D341Med (cell line): Measurements from ENCODE around the gene ZBTB9.
"Not testable (repeated sequence)": the region's sequence is repeated elsewhere in the genome, so short reads cannot be mapped to it uniquely, and the experiment has no call there.

Source experiments
- DNase-seq: peaks from one replicate; pipeline ENCODE4 v3.0.0; 2012; ENCODE audit warnings: low spot score

ZBTB9 gene

DNA sequence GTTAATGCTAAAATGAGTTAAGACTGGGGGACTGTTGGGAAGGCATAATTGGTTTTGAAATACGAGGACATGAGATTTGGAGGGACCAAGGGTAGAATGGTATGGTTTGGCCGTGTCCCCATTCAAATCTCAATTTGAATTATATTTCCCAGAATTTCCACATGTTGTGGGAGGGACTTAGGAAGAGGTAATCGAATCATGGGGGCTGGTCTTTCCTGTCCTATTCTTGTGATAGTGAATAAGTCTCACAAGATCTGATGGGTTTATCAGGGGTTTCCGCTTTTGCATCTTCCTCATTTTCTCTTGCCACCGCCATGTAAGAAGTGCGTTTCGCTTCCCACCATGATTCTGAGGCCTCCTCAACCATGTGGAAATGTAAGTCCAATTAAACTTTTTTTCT is 12.7 kb downstream of the ZBTB9 start:
- no peak for DNase-seq

- no peak for DNase-seq
Measured at GRCh38 chr6:33469661-33470060, 15.3 kb downstream of the ZBTB9 start.

GRCh38 chr6:33477864-33478263 is 23.5 kb downstream of the ZBTB9 start:
- no peak for DNase-seq

DNA sequence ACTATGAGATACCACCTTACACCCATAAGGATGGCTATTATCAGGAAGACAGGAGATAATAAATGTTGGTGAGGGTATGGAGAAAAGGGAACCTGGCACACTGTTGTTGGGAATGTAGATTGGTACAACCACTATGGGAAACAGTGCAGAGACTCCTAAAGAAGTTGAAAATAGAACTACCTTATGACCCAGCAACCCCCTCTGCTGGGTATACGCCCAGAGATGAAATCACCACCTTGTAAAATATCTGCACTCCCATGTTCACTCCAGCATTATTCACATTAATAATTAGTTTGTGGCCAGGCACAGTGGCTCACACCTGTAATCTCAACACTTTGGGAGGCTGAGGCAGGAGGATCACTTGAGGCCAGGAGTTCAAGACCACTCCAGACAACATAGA is 26.8 kb downstream of the ZBTB9 start:
- DNase-seq = no peak

DNA sequence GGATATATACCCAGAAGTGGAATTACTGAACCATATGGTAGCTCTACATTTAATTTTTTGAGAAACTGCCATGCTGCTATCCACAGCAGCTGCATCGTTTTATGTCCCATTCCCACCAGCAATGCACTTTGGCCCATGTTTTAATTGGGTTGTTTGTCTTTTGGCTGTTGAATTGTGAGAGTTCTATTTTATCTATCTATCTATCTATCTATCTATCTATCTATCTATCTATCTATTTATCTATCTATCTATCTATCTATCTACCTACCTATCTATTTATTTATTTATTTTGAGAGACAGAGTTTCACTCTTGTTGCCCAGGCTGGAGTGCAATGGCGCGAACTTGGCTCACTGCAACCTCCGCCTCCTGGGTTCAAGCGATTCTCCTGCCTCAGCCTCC is 28.2 kb downstream of the ZBTB9 start:
- not testable (repeated sequence) for DNase-seq

GRCh38 chr6:33483678-33484077 is 29.3 kb downstream of the ZBTB9 start:
- DNase-seq = no peak

- not testable (repeated sequence) for DNase-seq
Measured at GRCh38 chr6:33484673-33485262, 30.4 kb downstream of the ZBTB9 start.

GRCh38 chr6:33485680-33486079 is 31.3 kb downstream of the ZBTB9 start:
- DNase-seq = not testable (repeated sequence)

- no peak for DNase-seq
Measured at GRCh38 chr6:33488339-33488738, 34.0 kb downstream of the ZBTB9 start.

- DNase-seq = no peak
Measured at GRCh38 chr6:33490198-33490597, 35.8 kb downstream of the ZBTB9 start.

- no peak for DNase-seq
Measured at GRCh38 chr6:33490621-33491020, 36.2 kb downstream of the ZBTB9 start.

DNA sequence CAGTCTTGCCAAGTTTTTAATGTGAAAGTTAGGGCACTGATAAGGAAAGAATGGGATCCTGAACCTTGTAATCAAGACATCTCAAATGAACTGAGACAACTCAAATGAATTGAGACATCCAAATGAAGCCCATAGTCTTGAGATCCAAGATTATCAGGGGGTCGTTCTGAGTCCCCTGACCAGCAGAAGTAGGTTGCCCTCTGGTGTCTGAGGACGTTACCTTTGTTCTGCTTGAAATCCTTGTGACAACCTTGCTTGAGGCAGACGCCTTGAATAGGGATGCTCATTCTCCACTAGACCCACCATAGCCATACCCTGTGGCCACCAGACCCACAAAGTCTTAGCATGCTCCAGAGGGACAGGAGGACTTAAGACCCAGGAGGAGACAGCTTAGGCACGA is 37.7 kb downstream of the ZBTB9 start:
- DNase-seq = no peak

- no peak for DNase-seq
Measured at GRCh38 chr6:33497157-33497556, 42.8 kb downstream of the ZBTB9 start.

DNA sequence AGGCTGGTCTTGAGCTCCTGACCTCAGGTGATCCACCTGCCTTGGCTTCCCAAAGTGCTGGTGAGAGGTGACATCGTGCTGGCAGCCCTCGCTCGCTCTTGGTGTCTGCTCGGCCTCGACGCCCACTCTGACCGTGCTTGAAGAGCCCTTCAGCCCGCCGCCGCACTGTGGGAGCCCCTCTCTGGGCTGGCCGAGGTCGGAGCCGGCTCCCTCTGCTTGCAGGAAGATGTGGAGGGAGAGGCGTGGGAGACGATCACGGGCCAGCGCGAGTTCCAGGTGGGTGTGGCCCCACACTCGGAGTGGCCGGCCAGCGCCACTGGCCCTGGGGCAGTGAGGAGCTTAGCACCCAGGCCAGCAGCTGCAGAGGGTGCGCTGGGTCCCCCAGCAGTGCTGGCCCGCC is 48.1 kb downstream of the ZBTB9 start:
- DNase-seq = no peak

DNA sequence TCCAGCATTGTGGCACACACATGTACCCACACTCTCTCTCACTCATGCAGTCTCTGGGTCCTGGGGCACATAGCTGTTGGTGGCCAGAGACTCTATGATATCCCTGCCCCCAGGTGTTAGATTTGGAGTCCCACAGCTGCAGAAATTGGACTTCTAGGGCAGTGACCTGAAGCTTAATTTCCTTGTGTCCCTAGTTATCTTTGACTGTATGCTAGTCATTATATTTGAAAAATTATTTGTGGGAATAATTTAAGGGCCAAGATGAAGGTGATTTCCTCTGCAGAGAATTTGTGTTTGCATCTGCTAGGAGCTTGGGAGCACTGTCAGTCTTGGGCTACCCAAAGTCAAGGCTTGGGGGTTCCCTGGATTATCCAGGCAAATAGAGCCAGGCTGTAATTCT is 50.1 kb downstream of the ZBTB9 start:
- DNase-seq = no peak

GRCh38 chr6:33505548-33506370 is 51.4 kb downstream of the ZBTB9 start:
- DNase-seq = no peak
